Kidney epithelial cell (primary cell): ENCODE measurements around the gene PHF20. TPM values are rescaled to one million over a fixed set of nuclear protein-coding genes. Genes with fewer than 3 reads are reported as not detected.
"Not testable (repeated sequence)": the region's sequence is repeated elsewhere in the genome, so short reads cannot be mapped to it uniquely, and the experiment has no call there.

Experiments
- DNase-seq: peaks from one replicate; pipeline ENCODE4 v3.0.0-alpha.2; 2010; ENCODE audit warnings: low read depth
- H3K27me3 ChIP-seq: 2 replicates; pipeline ENCODE4 v1.6.0; 2011; ENCODE audit warnings: low read length; ENCODE audit not compliant: control insufficient read depth, insufficient read depth
- H3K36me3 ChIP-seq: 2 replicates; pipeline ENCODE4 v1.5.1; 2011; ENCODE audit warnings: low read length; ENCODE audit not compliant: control insufficient read depth, insufficient read depth
- H3K4me3 ChIP-seq: 2 replicates; pipeline ENCODE4 v1.5.1; 2011; ENCODE audit warnings: low read depth, mild to moderate bottlenecking, control low read depth, low read length
- total RNA-seq: library from RNA; depleted of rRNA; stranded (reverse); fragments of >200 nt; gene quantifications from 2 replicates; pipeline ENCODE4 v1.2.3, GENCODE V29; 2015
- TF ChIP-seq, protein P1 (sequence below): IDR thresholded peaks from 2 replicates; pipeline ENCODE4 v1.5.1; 2011; ENCODE audit warnings: mild to moderate bottlenecking, moderate library complexity, low read length, control low read depth, inconsistent platforms; ENCODE audit not compliant: insufficient read depth, poor library complexity, severe bottlenecking

PHF20 gene
- total RNA-seq, 1 donor from 2014 or later = 39.0 TPM

DNA sequence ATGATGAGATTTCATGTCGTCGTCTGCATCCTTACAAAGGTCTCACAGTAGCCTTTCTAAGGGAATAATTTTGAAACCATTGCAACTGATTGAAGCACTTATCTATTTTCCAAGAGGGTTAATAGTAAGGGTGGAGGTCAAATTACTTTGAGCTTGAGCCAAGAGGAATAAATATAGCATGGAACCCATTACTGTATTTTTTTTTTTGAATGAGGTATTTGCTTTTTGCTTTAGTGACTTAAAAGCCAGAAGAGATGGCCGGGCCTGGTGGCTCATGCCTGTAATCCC lies 104.2 kb downstream of the PHF20 start:
- TF ChIP-seq, protein P1, sequence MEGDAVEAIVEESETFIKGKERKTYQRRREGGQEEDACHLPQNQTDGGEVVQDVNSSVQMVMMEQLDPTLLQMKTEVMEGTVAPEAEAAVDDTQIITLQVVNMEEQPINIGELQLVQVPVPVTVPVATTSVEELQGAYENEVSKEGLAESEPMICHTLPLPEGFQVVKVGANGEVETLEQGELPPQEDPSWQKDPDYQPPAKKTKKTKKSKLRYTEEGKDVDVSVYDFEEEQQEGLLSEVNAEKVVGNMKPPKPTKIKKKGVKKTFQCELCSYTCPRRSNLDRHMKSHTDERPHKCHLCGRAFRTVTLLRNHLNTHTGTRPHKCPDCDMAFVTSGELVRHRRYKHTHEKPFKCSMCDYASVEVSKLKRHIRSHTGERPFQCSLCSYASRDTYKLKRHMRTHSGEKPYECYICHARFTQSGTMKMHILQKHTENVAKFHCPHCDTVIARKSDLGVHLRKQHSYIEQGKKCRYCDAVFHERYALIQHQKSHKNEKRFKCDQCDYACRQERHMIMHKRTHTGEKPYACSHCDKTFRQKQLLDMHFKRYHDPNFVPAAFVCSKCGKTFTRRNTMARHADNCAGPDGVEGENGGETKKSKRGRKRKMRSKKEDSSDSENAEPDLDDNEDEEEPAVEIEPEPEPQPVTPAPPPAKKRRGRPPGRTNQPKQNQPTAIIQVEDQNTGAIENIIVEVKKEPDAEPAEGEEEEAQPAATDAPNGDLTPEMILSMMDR = no peak
- no peak overlapping the region for H3K4me3 ChIP-seq
- no peaks in the 10 kb centered on the region for H3K36me3 ChIP-seq
- DNase-seq = no peak
- H3K27me3 ChIP-seq = no peaks in the 10 kb centered on the region

DNA sequence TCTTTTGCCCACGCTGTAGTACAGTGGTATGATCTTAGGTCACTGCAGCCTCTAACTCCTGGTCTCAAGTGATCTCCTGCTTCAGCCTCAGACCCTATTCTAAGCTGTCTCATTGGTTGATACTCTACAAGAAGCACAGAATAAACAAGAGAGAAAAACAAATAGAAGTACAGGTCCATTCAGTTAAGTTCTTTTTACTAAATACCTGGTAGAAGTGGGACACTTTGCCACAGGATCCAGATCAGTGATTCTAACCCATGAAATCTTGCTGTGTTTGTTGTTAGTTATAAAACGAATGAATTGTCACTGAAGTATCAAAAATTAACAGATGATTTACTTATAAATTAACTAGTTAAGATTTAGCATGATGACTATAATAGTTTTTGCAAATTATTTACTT lies 105.8 kb downstream of the PHF20 start:
- DNase-seq = no peak
- no peaks in the 10 kb centered on the region for H3K36me3 ChIP-seq
- H3K4me3 ChIP-seq = no peak overlapping the region
- TF ChIP-seq, protein P1 = no peak
- H3K27me3 ChIP-seq = no peaks in the 10 kb centered on the region

DNA sequence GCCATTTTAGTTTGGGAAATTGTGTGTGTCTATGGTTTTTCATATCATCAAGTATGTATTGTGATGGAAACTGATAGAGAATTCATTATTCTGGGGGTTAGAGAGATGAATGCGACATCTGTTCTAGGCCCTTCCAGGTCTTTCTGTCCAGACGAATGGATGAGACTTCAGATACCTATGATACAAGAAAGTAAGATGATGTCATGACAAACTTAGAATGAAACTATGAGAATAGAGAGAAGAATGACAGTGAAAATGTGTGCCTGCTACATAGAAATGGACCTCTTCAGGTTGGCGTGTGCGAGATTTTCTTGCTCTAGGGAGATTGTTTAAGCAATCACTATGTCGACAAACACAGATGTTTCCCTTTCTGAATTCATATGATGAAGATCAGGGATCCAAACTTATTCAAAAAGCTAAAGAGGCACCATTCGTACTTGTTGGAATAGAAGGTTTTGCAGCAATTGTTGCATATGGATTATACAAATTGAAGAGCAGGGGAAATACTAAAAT lies 106.4 kb downstream of the PHF20 start:
- TF ChIP-seq, protein P1 = no peak
- Histone ChIP-seq H3K4me3 (no peak overlapping the region), H3K36me3 (no peaks in the 10 kb centered on the region), H3K27me3 (no peaks in the 10 kb centered on the region)
- no peak for DNase-seq

DNA sequence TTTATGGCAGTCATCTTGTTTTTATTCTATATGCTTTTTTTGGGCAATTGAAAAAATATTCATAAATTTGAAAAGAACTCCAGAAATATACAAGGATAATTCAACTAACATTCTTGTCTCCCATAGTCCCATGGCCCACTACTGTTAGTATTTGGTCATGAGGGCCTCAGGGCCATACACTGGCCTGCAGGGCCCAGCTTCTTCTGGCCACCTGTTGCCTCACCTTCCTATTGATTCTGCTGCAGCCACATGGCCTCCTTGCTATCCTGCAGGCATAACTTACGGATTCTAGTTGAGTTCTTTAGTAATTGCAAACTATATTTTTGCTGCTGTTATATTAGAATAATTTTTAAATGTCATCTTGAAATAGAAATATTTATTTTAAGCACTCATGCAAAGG lies 109.9 kb downstream of the PHF20 start:
- DNase-seq = no peak
- Histone ChIP-seq H3K36me3 (no peaks in the 10 kb centered on the region), H3K4me3 (no peak overlapping the region), H3K27me3 (no peaks in the 10 kb centered on the region)
- TF ChIP-seq, protein P1 = no peak

DNA sequence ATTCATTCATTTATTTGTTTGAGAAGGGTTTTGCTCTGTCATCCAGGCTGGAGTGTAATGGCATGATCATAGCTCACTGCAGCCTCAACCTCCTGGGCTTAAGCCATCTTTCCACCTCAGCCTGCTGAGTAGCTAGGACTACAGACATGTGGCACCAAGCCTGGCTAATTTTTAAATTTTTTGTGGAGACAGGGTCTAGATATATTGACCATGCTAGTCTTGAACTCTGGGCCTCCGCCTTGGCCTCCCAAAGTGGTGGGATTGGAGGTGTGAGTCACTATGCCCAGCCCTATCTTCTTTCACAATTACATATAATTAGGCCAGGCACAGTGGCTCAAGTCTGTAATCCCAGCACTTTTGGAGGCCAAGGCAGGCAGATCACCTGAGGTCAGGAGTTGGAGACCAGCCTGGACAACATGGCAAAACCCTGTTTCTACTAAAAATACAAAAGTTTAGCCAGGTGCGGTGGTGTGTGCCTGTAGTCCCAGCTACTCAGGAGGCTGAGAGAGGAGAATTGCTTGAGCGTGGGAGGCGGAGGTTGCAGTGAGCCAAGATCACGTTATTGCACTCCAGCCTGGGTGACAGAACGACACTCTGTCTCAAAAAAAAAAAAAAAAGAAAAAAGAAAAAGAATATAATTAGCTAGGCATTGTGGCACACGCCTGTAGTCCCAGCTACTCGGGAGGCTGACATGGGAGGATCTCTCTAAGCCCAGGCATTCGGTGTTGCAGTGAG lies 110.8 kb downstream of the PHF20 start:
- not testable (repeated sequence) for H3K36me3 ChIP-seq, DNase-seq, H3K4me3 ChIP-seq, H3K27me3 ChIP-seq

DNA sequence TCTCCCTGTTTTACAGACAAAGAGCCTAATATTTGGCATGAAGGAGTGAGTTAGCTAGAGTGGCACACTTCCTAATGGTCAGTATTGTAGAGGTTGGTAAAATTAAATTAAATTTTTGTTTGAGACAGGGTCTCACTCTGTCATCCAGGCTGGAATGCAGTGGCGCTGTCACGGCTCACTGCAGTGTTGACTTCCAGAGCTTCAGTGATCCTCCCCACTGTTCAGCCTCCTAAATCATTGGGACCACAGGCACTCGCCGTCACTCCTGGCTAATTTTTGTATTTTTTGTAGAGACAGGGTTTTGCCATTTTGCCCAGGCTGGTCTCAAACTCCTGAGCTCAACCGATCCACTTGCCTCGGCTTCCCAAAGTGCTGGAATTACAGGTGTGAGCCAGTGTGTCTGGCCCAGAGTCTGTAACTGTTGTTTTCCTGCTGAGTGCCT lies 111.5 kb downstream of the PHF20 start:
- TF ChIP-seq, protein P1 = no peak
- Histone ChIP-seq H3K4me3 (no peak overlapping the region), H3K27me3 (no peaks in the 10 kb centered on the region), H3K36me3 (no peaks in the 10 kb centered on the region)
- DNase-seq = peak; percentile 23
